Common myeloid progenitor, CD34-positive (primary cell): ENCODE data around the gene MBOAT2.

Source experiments
- CTCF ChIA-PET: fragments of 350-600 bp; sonication (Branson Sonifier 250); formaldehyde crosslinking; loops from one replicate; lab custom pipeline; 2021; ENCODE audit warnings: antibody characterized with exemption; lab: Charles Lee
- POLR2A ChIA-PET: fragments of 350-600 bp; sonication (Branson Sonifier 250); formaldehyde crosslinking; loops from one replicate; lab custom pipeline; 2021; ENCODE audit warnings: antibody characterized with exemption; lab: Charles Lee
- DNase-seq, 3 donors: peaks; one replicate each; pipeline versions ENCODE4 v3.0.0 to v3.0.0-alpha.2; 2013
- H3K27ac ChIP-seq, 2 experiments: 1 replicate in 1 of 2; 2 replicates in 1 of 2; pipeline ENCODE4 v1.7.0; 2013; ENCODE audit warnings: inconsistent platforms in 2 of 2, low read length in 2 of 2, mild to moderate bottlenecking in 2 of 2, low read depth in 1 of 2, moderate library complexity in 1 of 2; ENCODE audit not compliant: severe bottlenecking in 2 of 2, insufficient read depth in 1 of 2, poor library complexity in 1 of 2
- H3K27me3 ChIP-seq, 5 experiments: replicated peaks in 2 of 5; 1 replicate in 3 of 5; 2 replicates in 2 of 5; pipeline versions ENCODE4 v1.6.1 to v1.7.0; 2013; ENCODE audit warnings: low read length in 4 of 5, mild to moderate bottlenecking in 2 of 5, moderate library complexity in 2 of 5, inconsistent platforms in 1 of 5; ENCODE audit not compliant: insufficient read depth in 5 of 5, control insufficient read depth in 4 of 5
- H3K36me3 ChIP-seq, 4 experiments: 1 replicate in 2 of 4; 2 replicates in 2 of 4; pipeline versions ENCODE4 v1.6.1 to v1.7.0; 2013; ENCODE audit warnings: low read length in 3 of 4, control low read depth in 1 of 4, mild to moderate bottlenecking in 1 of 4; ENCODE audit not compliant: control insufficient read depth in 4 of 4, insufficient read depth in 4 of 4
- H3K4me1 ChIP-seq, 4 experiments: 1 replicate in 3 of 4; 2 replicates in 1 of 4; pipeline versions ENCODE4 v1.6.1 to v1.7.1; 2013; ENCODE audit warnings: low read length in 3 of 4, mild to moderate bottlenecking in 3 of 4, control low read depth in 1 of 4, inconsistent platforms in 1 of 4, moderate library complexity in 1 of 4; ENCODE audit not compliant: control insufficient read depth in 4 of 4, insufficient read depth in 4 of 4; ENCODE audit errors: control extremely low read depth in 1 of 4
- H3K4me3 ChIP-seq, 7 experiments: 1 replicate in 4 of 7; 2 replicates in 3 of 7; pipeline versions ENCODE4 v1.5.1 to v1.7.0; 2013; ENCODE audit warnings: mild to moderate bottlenecking in 7 of 7, low read length in 6 of 7, moderate library complexity in 6 of 7, inconsistent platforms in 2 of 7, low read depth in 2 of 7, control low read depth in 1 of 7; ENCODE audit not compliant: insufficient read depth in 4 of 7, control insufficient read depth in 1 of 7; ENCODE audit errors: extremely low read depth in 1 of 7
- H3K9me3 ChIP-seq, 5 experiments: 1 replicate in 4 of 5; 2 replicates in 1 of 5; pipeline versions ENCODE4 v1.6.1 to v1.7.1; 2013; ENCODE audit warnings: low read length in 4 of 5, mild to moderate bottlenecking in 2 of 5, inconsistent platforms in 1 of 5, low read depth in 1 of 5, moderate library complexity in 1 of 5; ENCODE audit not compliant: control insufficient read depth in 4 of 5, insufficient read depth in 2 of 5; ENCODE audit errors: control extremely low read depth in 1 of 5
- WGBS: methylation state at CpG from one replicate; pipeline ENCODE4 v1.1.5; 2013; ENCODE audit not compliant: insufficient coverage; 5-methylcytosine and 5-hydroxymethylcytosine counted together

The MBOAT2 gene

DNA sequence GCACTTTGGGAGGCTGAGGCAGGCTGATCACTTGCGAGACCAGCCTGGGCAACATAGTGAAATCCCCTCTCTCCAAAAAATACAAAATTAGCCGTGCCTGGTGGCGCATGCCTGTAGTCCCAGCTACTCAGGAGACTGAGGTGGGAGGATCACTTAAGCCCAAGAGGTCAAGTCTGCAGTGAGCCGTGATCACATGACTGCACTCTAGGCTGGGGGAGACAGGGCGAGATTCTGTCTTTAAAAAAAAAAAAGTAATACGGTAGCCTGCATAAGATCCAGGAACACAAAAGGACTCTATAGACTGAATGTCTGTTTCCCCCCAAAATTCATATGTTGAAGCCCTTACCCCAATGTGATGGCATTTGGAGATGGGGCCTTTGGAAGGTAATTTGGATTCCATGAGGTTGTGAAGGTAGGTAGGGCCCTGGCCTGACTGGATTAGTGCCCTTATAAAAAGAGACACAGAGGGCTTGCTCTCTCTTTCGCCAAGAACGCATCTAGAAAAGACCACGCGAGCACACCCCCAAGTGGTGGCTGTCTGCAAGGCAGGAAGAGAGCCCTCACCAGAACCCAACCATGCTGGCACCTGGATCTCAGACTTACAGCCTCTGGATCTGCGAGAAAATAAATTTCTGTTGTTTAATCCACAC lies 17.0 kb downstream of the MBOAT2 start:
- Histone ChIP-seq H3K27ac (peak overlapping the region in 1 of 2 experiments; percentile 0), H3K4me1 (peaks cover 10 to 43% (median 27%) of the 10 kb centered on the region in 4 experiments), H3K36me3 (no peaks in the 10 kb centered on the region), H3K4me3 (no peak overlapping the region), H3K9me3 (no peaks in the 10 kb centered on the region), H3K27me3 (no peaks in the 10 kb centered on the region)
- ChIA-PET CTCF (interaction anchor here (0.8 kb wide), 2 partner anchors 17 to 181 kb away, joined by 3 read pairs; partner anchors contain the start of gene MBOAT2), POLR2A (no interaction called here)
- WGBS, result 95% methylated on average over 9 of the region's 11 CpGs
- peak in 2 of 3 donors; percentile 48 to 49 for DNase-seq

DNA sequence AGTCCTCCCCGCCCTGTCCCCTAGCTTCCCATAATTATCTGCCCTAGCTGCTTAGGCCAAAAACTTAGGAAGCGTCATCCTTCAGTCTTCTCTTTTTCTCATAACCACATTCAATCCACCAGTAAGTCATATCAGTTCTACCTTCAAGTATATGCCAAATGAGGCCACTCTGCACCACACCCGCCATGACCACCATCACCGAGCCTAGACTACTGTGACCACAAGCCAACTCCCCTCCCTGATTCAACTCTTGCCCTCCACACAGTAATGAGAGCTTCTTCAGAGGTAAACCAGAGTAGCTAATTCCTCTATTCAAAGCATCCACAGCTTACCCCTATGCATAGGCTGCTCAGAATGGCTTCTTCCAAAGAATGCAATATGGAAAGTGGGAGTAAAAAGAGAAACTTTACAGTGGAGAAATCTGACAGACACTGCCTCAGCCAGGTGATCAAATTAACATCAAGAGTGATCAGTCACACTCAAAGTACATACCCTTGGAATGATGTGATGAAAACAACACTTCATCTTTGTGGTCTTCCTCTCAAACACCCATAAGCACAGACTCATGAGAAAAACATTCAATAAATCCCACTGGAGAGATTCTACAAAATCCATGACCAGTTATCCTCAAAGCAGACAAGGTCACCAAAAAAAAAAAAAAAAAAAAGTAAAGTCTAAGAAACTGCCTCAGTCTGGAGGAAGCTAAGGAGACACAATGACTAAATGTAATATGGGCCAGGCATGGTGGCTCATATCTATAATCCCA lies 17.7 kb downstream of the MBOAT2 start:
- ChIA-PET POLR2A (no interaction called here), CTCF (interaction anchor here (0.8 kb wide), 2 partner anchors 9 to 181 kb away, joined by 3 read pairs; no protein-coding TSS in a partner anchor)
- no peak overlapping the region for H3K4me3 ChIP-seq
- WGBS, result 81% methylated on average over 4 of the region's 4 CpGs
- peak overlapping the region in 1 of 2 experiments; percentile 71 for H3K27ac ChIP-seq
- no peaks in the 10 kb centered on the region for H3K9me3 ChIP-seq
- H3K27me3 ChIP-seq, result no peaks in the 10 kb centered on the region
- H3K4me1 ChIP-seq, result peaks cover 10 to 45% (median 28%) of the 10 kb centered on the region in 4 experiments
- no peaks in the 10 kb centered on the region for H3K36me3 ChIP-seq
- DNase-seq, result peak in 2 of 3 donors; percentile 46 to 57

DNA sequence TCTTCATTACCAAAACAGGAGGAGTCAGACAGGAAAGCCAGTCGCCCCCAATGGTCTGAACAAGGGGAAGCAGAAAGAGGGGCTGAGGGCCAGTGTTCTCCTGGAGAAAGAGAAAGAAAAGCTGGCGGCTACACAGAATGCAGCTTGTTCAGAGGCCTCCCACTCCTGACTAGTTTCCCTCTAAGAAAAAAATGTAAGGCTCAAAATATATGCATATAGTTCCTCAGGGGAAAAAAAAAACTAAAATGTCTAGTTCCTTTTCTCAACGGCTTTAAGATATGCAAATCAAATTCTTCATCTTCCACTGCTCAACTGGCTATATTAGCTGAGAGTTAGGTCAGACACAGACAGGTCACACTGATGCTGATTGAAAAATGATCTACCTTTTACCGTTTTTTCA lies 18.6 kb downstream of the MBOAT2 start:
- H3K27me3 ChIP-seq, result no peaks in the 10 kb centered on the region
- H3K4me1 ChIP-seq, result peaks cover 10 to 44% (median 28%) of the 10 kb centered on the region in 4 experiments
- ChIA-PET CTCF (interaction anchor here (0.7 to 1.3 kb wide), 4 partner anchors 8 to 112 kb away, joined by 3 read pairs; no protein-coding TSS in a partner anchor), POLR2A (no interaction called here)
- peaks cover 0 to 2% (median 0%) of the 10 kb centered on the region in 5 experiments for H3K9me3 ChIP-seq
- peak in 2 of 3 donors; percentile 47 to 58 for DNase-seq
- no peaks in the 10 kb centered on the region for H3K36me3 ChIP-seq
- peak overlapping the region; percentile 35 to 71 for H3K27ac ChIP-seq
- peak overlapping the region in 6 of 7 experiments; percentile 20 to 61 (median 38) for H3K4me3 ChIP-seq
- WGBS, result 0% methylated on average over 1 of the region's 4 CpGs

DNA sequence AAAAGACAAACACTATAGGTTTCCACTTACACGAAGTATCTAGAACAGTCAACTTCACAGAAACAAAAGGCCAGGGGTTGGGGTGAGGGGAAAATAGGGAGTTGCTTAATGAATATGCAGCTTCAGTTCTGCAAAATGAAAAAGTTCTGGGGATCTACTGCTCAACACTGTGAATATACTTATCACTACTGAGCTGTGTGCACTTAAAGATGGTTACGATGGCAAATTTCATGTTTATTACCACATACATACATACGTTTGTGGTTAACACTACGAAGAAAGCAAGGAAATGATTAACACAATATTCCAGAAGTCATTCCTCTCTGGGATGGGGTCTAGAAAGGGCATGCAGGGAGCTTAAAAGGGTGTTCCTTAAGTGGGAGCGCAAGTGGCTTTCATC lies 19.3 kb downstream of the MBOAT2 start:
- POLR2A ChIA-PET, result no interaction called here
- CTCF ChIA-PET, result interaction anchor here (0.8 to 1.3 kb wide), 4 partner anchors 8 to 106 kb away, joined by 3 read pairs; no protein-coding TSS in a partner anchor
- H3K9me3 ChIP-seq, result peaks cover 0 to 2% (median 0%) of the 10 kb centered on the region in 5 experiments
- peaks cover 10 to 37% (median 26%) of the 10 kb centered on the region in 4 experiments for H3K4me1 ChIP-seq
- peak overlapping the region; percentile 35 to 71 for H3K27ac ChIP-seq
- no peaks in the 10 kb centered on the region for H3K36me3 ChIP-seq
- 20% methylated on average over 1 of the region's 5 CpGs for WGBS
- DNase-seq, result peak in 1 of 3 donors; percentile 40
- H3K4me3 ChIP-seq, result peak overlapping the region in 5 of 7 experiments; percentile 14 to 61 (median 30)
- H3K27me3 ChIP-seq, result no peaks in the 10 kb centered on the region

DNA sequence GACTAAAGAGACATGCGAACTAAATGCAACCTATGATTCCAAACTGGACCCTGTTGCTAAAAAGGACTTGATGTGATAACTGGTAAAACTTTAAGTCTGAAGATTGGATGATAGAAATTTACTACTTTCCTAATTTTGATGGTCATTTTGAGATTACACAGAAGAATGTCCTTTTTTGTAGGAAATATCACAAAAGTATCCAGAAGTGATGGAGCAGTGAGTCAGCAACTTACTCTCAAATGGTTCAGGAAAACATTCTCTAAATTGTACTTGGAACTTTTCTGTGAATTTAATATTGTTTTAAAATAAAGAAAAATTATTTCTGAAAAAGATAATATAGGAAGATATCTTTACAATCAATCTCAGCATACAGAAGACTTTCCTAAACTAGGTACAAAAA lies 19.9 kb downstream of the MBOAT2 start:
- H3K4me1 ChIP-seq, result peaks cover 10 to 37% (median 25%) of the 10 kb centered on the region in 4 experiments
- DNase-seq, result no peak
- POLR2A ChIA-PET, result no interaction called here
- H3K27ac ChIP-seq, result peak overlapping the region in 1 of 2 experiments; percentile 71
- CTCF ChIA-PET, result interaction anchor here (0.8 to 1.2 kb wide), 3 partner anchors 9 to 19 kb away, joined by 3 read pairs; no protein-coding TSS in a partner anchor
- H3K4me3 ChIP-seq, result no peak overlapping the region
- WGBS, result 100% methylated on average over 1 of the region's 1 CpG
- H3K9me3 ChIP-seq, result peaks cover 0 to 2% (median 0%) of the 10 kb centered on the region in 5 experiments
- H3K27me3 ChIP-seq, result no peaks in the 10 kb centered on the region
- H3K36me3 ChIP-seq, result no peaks in the 10 kb centered on the region

DNA sequence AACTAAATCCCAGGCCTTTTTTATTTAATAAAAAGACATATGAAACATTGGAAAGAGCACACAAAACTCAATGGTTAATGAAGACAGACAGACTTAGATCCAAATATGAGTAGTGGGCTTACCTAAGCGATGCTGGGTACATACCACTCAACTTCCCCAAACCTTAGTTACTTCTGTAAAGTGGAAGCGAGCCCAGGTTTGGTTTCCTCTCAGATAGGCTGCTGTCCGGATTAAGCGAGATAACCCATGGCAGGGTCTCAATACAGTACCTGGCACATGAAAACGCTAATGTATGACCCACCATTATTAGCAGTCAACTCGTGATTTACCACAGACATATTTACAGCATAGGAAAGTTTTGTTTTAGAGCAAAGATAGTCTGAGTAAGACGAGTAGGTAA lies 21.6 kb downstream of the MBOAT2 start:
- ChIA-PET CTCF (interaction anchor here (1.6 kb wide), 1 partner anchor 12 kb away, joined by 5 read pairs; no protein-coding TSS in a partner anchor), POLR2A (no interaction called here)
- Histone ChIP-seq H3K9me3 (peaks cover 0 to 2% (median 0%) of the 10 kb centered on the region in 5 experiments), H3K4me3 (no peak overlapping the region), H3K36me3 (no peaks in the 10 kb centered on the region), H3K27me3 (no peaks in the 10 kb centered on the region), H3K4me1 (peaks cover 10 to 37% (median 26%) of the 10 kb centered on the region in 4 experiments), H3K27ac (no peak overlapping the region)
- peak in 2 of 3 donors; percentile 59 to 75 for DNase-seq
- 70% methylated on average over 3 of the region's 7 CpGs for WGBS
